ENCODE results near the gene PSMA3. TPM values are rescaled to one million over a fixed set of nuclear protein-coding genes. Genes with fewer than 3 reads are reported as not detected.

Gene PSMA3
- total and polyA plus RNA-seq, 2 of the 8 experiments (the other 6 are each of a cell fraction or from before 2014, with no cell fraction given) = 285 to 507 TPM

- no peak for TF ChIP-seq HDAC2 (IDR thresholded peaks at IDR 0.05; ENCODE audit: borderline replicate concordance in 1 of 2, low read depth in 2 of 2, low read length in 2 of 2)
- TF ChIP-seq NANOG (IDR thresholded peaks at IDR 0.05; ENCODE audit: insufficient read depth, low read depth, low read length, poor library complexity, severe bottlenecking) = no peak
- TF ChIP-seq CEBPB (IDR thresholded peaks at IDR 0.05; ENCODE audit: low read depth, low read length) = peak; percentile 75; the same call in 1 of the 2 replicates
- no peak for TF ChIP-seq SIRT6 (IDR thresholded peaks at IDR 0.05; ENCODE audit: low read length)
- peak; percentile 76; the same call in 1 of the 2 replicates for TF ChIP-seq MAFK (IDR thresholded peaks at IDR 0.05; ENCODE audit: low read depth, low read length)
- no peak for TF ChIP-seq E2F6 (IDR thresholded peaks at IDR 0.05)
Measured at GRCh38 chr14:58239244-58240195, 5.1 kb upstream of the PSMA3 start (continued).
